HG03575 (cell line): ENCODE measurements around the gene FABP7.

Experiments
- ATAC-seq: cut with Tn5 transposase; IDR thresholded peaks from one replicate; pipeline ENCODE4 v1.9.1; 2021; ENCODE audit not compliant: unreplicated experiment, insufficient number of reproducible peaks, low FRiP score; ENCODE audit errors: extremely low read depth

The FABP7 gene

GRCh38 chr6:122818866-122819265, 39.4 kb downstream of the FABP7 start:
- no peak for ATAC-seq

DNA sequence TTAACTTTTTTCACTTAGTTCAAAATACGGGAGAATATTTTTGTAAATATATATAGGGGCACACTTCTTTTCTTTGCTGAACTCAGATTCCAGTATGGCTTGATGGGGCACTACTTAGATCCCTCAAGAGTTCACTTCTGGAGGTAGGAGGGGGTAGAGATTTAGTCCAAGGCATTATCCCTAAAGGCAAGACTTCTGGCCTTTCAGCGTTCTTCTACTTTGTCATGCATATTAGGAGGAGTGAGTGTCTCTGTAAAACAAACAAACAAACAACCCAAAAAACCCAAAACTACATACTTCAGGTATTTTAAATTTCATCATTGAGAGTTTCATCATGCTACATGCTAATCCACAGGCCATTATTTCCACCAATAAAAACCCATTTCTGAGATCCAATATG, 41.6 kb downstream of the FABP7 start:
- ATAC-seq = no peak

DNA sequence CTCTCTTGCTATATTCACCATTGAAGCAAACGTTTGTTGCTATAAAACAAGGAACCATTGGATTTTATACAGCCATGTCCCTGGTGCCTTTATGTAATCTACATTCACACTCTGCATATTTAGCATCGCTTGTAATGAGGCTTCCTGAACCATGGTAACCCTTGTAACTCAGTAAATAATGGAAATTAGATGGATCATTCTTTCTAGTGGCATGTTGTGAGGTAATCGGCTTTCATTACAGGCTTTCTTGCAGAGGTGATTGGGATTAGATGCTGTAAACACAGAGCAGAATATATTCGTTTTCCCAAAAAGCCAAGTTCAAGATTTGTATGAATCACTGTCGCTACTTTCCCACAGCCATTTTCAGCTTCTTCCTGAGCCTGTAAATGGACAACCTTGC, 45.6 kb downstream of the FABP7 start:
- ATAC-seq = no peak

DNA sequence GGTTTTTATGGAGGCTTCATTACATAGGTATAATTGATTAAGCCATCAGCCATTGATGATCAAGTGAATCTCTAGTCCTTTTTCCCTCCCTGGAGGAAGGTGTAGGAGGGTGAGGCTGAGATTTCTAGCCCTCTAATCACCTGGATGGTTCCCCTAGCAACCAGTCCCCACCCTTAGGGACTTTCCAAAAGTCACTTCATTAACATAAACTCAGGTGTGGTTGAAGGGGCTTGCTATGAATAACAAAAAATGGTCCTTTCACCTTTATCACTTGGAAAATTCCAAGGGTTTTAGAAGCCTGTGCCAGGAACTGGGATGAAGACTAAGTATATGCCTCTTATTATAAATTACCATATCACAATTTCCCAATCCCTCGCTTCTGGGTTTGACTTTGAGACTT, 49.9 kb downstream of the FABP7 start:
- ATAC-seq = no peak

- no peak for ATAC-seq
These were observed 52.0 kb downstream of the FABP7 start for GRCh38 chr6:122831511-122831910.

DNA sequence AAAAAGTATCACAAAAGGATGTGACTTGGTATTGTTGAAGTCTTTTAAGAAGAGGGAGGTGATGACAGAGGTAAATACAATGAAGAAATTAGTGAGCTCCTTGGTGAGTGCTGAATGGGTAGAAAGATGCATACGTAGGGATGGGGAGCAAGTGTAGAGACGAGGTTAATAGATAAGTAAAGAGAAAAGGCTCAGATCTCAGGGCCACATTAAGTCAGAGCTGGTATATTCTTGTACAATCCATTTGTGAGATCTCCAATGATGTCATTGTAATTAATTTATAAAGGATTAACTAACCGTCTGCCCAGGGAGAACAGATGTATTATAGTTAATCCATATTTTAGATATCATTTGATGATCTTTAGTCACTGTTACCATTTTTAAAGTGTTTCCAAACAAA, 52.9 kb downstream of the FABP7 start:
- no peak for ATAC-seq

DNA sequence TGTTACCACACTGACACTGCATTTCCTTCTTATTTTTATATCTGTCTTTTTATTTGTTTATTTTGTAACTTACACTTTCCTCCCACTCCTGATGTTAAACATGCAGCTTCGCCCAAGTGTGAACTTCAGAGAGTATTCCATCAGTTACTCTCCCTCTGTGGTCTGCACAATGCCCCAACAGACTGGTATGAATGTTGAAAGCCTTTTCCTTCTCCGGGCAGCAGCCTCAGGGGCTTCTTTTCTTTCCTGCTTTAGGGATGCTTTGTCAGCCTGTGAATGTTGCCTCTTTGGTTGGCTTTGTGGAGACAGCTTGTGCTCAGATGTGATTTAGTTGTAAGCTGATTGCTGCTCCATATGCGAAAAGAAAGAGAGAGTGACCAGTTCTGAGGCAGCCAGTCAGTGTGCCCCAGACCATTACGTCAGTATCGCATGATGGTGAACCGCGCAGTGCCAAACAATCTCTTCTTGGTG, 53.5 kb downstream of the FABP7 start:
- no peak for ATAC-seq
